ENCODE measurements around the gene RTN4RL1.

DNA sequence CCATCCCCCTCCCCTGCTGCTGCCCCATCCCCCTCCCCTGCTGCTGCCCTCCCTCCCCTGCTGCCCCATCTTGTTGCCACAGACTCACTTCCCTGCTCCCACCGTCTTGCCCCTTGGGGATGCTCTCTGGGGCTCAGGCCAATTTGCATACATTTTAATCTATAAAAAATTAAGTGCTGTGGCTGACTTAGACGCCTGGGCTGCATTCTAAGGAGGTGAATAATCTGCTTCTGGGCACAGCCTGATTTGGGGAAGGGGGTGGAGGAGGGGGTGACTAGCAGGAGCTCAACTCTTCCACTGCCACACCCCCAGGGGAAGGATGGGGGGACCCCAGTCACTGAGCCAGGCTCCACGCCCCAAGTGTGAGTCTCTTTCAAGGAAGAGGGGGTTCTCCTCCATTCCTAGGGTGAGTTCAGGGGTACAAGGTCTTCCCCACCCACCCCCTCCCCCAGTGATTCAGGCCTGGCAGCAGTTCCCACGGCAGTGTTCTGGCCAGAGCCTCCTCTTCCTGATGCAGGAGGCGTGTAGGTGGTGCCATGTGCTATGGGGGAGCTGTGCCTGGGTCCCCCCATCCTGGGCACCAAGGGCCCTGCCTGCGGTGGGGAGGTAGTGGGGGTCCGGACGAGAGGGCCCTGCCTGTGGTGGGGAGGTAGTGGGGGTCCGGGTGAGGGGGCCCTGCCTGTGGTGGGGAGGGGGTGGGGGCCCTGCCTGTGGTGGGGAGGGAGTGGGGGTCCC, 9.8 kb upstream of the RTN4RL1 start:
- TF ChIP-seq, protein P1, sequence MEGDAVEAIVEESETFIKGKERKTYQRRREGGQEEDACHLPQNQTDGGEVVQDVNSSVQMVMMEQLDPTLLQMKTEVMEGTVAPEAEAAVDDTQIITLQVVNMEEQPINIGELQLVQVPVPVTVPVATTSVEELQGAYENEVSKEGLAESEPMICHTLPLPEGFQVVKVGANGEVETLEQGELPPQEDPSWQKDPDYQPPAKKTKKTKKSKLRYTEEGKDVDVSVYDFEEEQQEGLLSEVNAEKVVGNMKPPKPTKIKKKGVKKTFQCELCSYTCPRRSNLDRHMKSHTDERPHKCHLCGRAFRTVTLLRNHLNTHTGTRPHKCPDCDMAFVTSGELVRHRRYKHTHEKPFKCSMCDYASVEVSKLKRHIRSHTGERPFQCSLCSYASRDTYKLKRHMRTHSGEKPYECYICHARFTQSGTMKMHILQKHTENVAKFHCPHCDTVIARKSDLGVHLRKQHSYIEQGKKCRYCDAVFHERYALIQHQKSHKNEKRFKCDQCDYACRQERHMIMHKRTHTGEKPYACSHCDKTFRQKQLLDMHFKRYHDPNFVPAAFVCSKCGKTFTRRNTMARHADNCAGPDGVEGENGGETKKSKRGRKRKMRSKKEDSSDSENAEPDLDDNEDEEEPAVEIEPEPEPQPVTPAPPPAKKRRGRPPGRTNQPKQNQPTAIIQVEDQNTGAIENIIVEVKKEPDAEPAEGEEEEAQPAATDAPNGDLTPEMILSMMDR (conservative IDR thresholded peaks at IDR 0.05; ENCODE audit: low read length): no peak
- TF ChIP-seq EZH2phosphoT487 (IDR thresholded peaks at IDR 0.05; ENCODE audit: borderline replicate concordance, low read depth, low read length): no peak
